GM18498 (cell line): ENCODE measurements around the gene RRP8.
A peak's percentile ranks its signal among the peaks of the same experiment; 100 is the strongest.

ENCODE experiments used
- ATAC-seq: cut with Tn5 transposase; IDR thresholded peaks from one replicate; pipeline ENCODE4 v1.9.1; 2021; ENCODE audit warnings: mild to moderate bottlenecking, moderate library complexity; ENCODE audit not compliant: unreplicated experiment

Gene RRP8

DNA sequence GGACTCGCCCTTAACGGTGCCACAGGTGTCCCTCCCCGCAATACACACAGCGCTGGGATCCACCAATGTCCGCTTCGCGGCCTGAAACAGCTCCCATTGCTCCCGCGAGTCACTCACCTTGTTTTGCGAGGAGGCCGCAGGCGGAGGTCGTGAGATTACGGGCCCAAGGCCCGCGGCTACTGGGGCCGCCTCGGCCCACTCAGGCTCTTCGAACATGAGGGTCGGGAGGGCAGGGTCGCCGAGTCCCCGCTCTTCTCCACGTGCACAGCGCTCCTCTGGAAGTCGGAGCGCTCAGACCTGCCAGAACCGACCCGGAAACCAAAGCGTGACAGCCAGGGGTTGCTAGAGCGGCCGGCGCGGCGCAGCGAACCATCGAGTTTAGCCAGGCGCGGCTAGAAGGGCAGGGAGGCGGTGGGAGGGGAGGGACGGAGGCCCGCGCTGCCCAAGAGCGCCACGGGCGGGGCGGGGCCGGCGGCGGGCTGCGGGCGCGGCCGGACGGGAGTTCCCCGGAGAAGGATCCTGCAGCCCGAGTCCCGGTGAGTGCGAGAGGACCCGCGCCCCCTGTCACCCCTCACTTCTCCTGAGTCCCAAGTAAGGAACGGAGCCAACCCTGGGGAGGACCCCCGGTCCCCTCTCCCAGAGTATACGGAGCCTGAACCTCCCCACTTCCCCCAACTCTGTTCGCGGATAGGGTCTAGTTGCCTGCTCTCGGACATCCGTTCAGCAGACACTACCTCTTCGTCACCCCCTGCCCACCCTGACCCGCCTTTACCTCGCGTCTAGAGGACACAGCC is at the start of gene RRP8, which contains the start of gene ILK:
RRP8 (minus strand) TSS at position 330 of the 794 bp plus-strand sequence; CDS start at position 216, 114 bp downstream.
ILK (plus strand) TSS at position 488 of the 794 bp plus-strand sequence. CDS start 498 bp downstream, outside the sequence.
- peak; percentile 83 for ATAC-seq

- no peak for ATAC-seq
Measured at GRCh38 chr11:6653097-6653496, 49.7 kb upstream of the RRP8 start.

DNA sequence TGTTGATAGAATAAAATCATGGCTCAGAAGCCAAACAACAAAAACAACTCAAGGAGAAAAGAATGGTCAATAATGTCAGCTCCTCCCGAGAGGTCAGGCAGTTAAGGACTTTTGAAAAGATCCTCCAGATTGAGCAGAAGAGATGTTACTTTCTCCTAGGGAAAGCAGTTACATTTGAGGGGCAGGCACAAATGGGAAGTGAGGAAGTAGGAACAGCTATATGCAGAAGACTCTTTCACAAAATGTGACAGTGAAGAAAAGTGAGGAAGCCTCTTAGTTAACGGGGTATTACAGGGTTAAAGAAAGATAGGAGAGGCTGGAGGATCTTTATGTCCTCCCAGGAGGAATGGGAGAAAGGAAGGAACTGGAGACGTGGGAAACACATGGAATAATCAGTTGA is 48.8 kb upstream of the RRP8 start:
- ATAC-seq: no peak

GRCh38 chr11:6650980-6651379 is 47.6 kb upstream of the RRP8 start:
- no peak for ATAC-seq

- ATAC-seq: no peak
Measured at GRCh38 chr11:6650104-6650503, 46.7 kb upstream of the RRP8 start.

GRCh38 chr11:6648501-6648900 is 45.1 kb upstream of the RRP8 start:
- ATAC-seq: no peak

GRCh38 chr11:6647836-6648235 is 44.4 kb upstream of the RRP8 start:
- no peak for ATAC-seq

DNA sequence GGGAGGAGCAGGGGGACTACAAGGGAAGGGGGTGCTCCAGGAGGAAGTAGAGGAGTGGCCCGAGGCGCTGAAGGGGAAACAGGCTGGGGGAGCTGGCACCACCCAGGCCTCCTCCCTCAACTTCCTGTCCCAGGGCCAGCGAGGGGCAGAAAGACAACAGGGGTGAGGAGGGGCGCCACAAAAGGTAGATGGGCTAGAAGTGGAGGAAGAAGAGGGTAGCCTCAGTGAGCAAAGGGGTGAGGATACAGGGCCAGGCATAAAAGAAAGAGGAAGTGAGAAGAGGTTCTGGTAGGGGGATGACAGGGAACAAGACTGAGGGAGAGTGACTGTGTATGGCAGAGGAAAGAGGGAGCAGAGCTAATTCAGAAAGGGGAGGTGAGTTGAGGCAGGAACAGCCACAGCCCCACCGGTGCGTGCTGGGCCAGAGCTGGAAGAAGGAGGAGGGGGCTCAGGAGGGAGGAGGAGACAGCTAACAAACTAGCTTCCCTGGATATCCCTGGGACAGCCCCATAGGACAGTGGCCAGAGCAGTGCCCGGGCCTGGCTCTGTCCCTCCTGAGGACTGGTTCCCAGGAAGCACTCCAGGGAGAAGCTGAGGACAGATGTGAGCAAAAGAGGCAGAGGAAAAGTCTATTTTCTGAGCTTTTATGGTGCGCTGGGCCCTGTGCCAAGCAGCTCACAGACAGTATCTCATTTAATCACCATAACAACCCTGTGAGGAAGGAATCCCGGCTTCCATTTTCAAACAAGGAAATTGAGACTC is 43.7 kb upstream of the RRP8 start:
- ATAC-seq: peak; percentile 91

DNA sequence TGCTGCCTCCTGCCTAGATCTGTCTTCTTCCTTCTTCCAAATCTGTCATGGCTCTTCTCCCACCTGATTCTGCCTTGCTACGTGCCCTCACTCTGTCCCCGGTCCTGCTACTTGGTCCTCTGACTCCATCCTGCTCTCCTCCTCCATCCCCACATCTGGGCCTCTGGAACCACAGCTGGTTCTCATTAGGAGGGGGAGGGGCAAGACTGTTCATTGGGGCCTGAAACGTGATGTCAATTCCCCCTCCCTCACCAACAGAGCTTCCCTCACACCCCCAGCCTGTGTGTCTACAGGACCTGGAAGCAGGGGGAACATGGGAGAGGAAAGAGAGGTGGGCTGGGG is 43.1 kb upstream of the RRP8 start:
- ATAC-seq: no peak

GRCh38 chr11:6646071-6646470 is 42.7 kb upstream of the RRP8 start:
- no peak for ATAC-seq

- ATAC-seq: no peak
Measured at GRCh38 chr11:6642957-6643356, 39.5 kb upstream of the RRP8 start.

- no peak for ATAC-seq
Measured at GRCh38 chr11:6640985-6641701, 37.7 kb upstream of the RRP8 start.

DNA sequence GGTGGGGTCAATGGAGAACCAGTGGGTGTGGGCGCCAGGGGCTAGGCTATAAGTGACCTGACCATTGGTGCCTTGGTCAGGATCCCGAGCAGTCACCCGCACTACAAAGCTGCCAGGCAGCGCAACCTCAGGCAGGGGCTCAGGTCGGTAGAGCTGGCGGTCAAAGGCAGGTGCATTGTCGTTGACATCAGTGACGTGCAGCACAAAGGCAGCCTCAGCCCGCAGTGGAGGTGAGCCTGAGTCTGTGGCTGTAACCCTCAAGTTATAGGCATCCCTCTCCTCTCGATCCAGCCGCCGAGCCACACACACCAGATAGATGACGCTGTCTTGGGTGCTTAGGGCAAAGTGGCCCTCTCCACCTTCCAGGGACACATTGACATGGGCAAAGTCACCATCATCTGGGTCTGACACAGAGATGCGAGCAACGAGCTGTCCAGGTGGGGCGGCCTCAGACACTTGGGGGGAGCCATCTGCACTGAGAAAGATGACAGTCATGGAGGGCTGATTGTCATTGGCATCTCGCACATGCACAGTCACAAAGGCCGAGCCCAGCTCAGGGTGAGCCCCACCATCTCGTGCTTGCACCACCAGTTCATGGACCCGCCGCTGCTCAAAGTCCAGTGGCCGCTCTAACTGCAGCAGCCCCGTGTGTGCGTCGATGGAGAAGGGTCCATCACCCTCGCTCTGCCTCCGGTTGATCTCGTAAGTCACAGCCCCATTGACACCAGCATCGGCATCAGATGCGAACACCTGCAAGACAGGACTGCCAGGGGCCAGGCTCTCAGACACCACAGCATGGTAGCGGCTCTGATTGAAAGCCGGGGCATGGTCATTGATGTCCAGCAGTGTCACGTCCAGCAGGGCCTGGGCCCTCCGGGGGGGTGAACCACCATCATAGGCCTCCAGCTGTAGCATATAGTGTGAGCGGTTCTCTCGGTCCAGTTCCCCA is 36.9 kb upstream of the RRP8 start:
- ATAC-seq: no peak

- no peak for ATAC-seq
Measured at GRCh38 chr11:6638429-6638828, 35.0 kb upstream of the RRP8 start.

GRCh38 chr11:6637871-6638270 is 34.5 kb upstream of the RRP8 start:
- ATAC-seq: no peak

- no peak for ATAC-seq
Measured at GRCh38 chr11:6636480-6636879, 33.1 kb upstream of the RRP8 start.

- ATAC-seq: no peak
Measured at GRCh38 chr11:6635082-6635932, 31.9 kb upstream of the RRP8 start.

- no peak for ATAC-seq
Measured at GRCh38 chr11:6634534-6634933, 31.1 kb upstream of the RRP8 start.
